HuH-7 (cell line): ENCODE results near the gene RPL7A.
"Not testable (repeated sequence)": the region's sequence is repeated elsewhere in the genome, so short reads cannot be mapped to it uniquely, and the experiment has no call there.

Experiments
- DNase-seq: peaks from one replicate; pipeline ENCODE4 v3.0.0; 2011; ENCODE audit warnings: low spot score

Gene RPL7A

GRCh38 chr9:133347985-133348717 lies at the start of gene RPL7A, which contains the start of gene MED22:
Gene RPL7A (plus strand): TSS chr9:133348218. CDS start chr9:133348244, 26 bp downstream.
Gene MED22 (minus strand): TSS chr9:133348131. CDS start chr9:133346662, 1,469 bp downstream.
- peak; percentile 93 for DNase-seq

DNA sequence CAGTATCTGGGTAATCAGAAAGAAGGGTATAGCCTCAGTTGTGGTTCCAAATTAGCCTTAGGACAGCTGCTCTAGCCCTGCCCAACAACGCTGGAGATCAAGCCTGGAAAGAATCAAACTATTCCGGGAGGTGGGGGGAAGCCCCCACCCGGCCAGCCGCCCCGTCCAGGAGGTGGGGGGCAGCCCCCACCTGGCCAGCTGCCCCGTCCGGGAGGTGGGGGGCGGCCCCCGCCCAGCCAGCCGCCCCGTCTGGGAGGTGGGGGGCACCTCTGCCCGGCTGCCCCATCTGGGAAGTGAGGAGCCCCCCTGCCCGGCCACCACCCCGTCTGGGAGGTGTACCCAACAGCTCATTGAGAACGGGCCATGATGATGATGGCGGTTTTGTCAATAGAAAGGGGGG lies 48.0 kb upstream of the RPL7A start:
- DNase-seq, result not testable (repeated sequence)

DNA sequence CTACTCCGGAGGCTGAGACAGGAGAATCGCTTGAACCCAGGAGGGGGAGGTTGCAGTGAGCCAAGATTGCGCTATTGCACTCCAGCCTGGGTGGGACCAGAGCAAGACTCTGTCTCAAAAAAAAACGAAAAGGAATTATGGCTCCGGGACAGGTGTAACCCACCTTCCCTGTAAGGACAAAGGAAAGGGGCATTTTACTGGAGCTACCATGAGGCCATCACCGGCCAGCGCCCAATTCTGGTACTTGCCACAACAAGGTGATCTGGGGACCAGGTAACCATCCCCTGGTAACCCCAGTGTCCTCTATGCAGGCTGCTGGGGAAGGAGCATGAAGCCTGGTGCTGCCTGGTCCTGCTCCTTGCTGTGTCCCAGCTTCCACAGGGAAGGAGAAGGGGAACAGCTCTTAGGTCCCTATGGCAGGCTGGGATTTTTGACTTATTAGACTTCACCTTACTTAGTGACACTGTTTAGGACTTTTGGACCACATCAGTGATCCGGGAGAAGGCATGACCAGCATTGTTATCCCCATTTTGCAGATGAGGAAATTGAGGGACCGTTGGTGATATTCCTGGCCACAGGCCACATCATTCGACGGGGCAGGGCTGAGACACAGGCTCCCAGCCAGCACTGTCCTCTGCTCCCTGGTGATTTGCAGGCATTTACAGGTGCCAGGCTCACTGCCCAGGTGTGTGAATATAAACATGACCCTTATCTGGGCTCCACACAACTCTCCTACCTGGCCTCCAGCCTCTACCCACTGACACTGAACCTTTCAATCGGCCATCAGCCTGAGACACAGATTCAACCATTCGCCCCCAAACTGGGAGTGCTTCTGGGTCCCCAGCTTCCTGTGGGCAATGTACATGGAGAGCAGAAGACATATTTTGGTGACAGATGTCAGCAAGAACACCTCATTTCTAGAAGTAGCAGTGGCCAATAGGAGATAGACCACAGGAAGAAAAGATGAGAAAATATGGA lies 46.5 kb upstream of the RPL7A start:
- DNase-seq, result no peak

DNA sequence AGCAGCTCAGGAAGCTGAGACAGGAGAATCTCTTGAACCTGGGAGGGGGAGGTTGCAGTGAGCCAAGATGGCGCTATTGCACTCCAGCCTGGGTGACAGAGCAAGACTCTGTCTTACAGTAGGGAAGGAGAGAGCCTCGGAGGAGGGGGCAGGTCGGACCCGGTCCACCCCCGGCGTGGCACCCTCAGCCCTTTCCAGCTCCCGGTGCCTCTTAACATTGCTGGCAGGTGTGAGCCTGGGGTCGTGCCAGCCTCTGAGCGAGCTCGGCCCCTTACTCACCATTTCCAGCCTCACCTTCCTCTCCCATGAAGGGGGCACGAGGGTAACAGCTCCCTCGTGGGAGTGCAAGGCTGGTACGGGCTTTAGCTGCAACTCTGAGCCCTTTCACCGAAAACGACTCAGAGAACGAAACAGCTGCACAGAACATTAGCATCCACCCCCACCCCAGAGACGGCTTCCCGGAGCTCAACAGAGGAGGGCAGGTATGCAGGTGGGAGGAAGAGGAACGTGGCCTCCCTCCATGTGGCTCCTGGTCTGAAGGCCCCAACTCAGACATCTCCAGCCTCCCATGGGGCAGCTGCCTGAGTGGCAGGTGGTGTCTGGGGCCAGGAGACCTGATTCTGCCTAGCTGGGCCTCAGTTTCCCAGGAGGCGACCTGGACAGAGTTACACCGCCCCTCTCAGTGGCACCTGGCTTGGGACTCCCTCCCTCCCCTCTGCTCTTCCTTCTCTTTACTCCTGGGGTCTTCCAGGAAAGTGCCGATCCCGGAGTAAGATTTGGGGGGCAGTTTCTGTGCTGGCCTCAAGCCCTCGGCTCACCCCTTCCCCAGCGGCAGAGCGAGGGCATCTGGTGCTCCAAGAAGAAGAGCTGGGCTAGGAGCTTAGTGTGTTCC lies 44.5 kb upstream of the RPL7A start:
- DNase-seq, result no peak

DNA sequence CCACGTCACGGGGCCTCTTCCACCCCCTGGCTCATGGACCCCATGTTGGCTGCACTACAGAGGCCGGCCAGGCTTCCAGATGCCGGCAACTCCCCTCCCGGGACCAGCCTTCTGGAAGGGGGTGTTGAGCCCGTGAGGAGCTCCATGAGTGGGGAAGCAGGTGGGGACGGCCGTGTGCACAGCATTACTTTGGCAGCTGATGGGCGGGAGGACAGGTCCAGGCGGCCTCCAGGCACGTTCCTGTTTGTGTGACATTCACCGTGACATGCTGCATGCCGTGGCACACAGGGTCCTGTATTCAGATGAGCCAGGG lies 43.9 kb upstream of the RPL7A start:
- no peak for DNase-seq

DNA sequence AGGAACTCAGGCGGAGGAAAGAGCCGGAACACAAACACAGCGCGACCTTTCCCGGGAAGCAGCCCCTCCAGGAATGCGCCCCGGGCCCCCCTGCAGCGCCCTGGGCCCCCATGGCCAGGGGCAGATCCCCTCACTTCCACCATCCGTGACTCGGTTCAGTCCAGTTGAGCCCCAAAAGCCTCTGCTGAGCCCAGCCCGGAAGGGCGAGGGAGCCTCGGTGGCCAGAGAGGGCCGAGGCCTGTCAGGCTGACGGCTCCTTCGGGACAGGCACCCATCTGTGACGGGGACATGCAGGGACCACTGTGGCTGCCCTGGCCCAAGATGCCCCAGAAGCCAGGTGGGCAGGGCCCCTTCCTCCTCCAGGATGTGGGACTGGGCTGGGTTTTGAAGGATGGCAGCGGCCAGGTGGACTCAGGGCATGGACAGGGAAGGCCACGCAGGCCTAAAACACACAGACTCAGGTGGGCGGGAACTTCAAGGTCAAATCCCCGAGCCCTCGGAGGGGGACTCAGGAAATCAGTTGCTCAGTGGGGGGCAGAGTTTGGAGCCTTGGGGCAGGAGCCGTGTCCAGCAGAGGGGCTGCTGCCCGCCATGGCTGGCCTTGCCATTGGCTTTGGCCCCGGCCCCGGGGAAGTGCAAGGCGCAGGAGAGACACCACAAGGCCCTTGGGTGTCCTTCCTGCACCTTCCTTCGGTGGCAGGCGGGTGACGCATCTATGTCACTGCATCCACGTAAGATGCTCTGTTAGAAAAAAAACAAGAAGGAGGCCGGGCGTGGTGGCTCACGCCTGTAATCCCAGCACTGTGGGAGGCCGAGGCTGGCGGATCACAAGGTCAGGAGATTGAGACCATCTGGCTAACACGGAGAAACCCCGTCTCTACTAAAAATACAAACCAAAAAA lies 43.3 kb upstream of the RPL7A start:
- DNase-seq, result no peak

DNA sequence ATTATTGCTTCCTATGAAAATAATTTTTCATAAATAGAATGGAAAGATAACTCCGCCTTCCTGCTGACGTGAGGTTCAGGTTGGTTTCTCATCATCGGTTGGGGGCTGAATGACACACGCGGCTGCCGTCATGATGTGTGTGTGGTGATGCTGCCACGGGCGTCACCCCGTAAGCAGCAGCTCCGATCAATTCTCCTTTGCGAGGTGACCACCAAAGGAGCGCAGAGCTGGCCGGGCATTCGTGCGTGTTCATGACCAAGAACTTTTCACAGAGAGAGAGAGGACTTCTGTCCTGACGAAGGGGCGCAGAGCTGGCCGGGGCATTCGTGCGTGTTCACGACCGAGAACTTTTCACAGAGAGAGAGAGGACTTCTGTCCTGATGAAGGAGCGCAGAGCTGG lies 42.3 kb upstream of the RPL7A start:
- no peak for DNase-seq

DNA sequence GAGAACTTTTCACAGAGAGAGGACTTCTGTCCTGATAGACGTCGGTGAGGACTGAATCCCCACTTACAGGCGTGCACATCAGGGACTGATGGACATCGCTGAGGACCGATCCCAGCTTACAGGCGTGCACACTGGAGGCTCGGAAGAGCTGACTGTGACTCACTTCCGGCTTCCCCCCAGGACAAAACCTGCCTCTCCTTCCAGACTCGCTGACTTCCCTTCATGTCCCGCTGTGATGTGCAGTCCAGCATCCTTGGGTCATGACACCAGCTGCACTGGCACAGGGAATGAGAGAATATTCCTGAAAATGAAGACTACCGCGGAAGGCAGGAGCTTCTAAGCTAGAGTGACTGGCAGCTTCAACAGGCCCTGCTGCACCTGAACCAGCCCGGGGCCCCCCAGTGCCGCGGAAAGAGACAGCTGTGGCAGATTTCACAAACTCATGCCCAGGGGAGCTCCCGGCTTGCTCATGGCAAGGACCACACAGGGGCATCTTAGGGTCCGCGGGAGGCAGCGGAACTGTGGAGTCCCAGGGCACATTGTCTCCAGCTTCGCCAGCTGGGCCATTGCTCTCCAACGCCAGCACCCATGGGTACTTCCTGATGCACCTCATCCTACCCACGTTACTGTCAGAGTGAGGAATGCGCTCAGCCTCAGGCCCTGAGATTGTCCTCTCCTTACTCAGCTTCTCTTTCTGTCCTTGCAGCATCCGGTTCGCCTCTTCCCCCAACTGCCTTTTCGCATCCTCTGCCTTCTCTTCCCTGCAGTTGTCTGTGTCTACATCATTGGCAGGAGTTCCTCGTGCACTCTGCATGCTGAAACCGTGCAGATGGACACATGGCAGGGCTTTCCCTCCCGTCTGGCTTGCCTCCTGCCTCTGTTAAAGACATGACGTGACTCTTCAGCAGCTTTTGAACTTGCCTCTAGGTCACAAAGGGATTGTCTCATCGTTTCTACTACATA lies 41.5 kb upstream of the RPL7A start:
- no peak for DNase-seq

- no peak for DNase-seq
These were observed 40.7 kb upstream of the RPL7A start for GRCh38 chr9:133307301-133307700.

GRCh38 chr9:133309608-133310007 lies 38.4 kb upstream of the RPL7A start:
- DNase-seq, result no peak

DNA sequence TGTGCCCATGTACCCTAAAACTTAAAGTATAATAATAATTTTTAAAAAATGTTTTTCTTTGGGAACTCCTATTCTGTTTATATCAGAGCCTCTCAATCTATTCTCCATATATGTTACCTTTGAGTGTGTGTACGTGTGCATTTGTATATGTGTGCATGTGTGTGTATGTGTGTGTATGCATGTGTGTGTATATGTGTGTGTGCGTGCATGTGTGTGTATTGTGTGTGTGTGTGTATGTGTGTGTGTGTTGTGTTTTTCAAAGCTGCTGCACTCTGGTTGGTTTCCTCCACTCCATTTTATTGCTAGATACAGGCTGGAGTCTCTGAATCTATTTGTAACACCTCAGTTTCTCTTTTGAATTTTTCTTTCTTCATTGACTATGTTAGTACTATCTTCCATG lies 32.0 kb upstream of the RPL7A start:
- no peak for DNase-seq

DNA sequence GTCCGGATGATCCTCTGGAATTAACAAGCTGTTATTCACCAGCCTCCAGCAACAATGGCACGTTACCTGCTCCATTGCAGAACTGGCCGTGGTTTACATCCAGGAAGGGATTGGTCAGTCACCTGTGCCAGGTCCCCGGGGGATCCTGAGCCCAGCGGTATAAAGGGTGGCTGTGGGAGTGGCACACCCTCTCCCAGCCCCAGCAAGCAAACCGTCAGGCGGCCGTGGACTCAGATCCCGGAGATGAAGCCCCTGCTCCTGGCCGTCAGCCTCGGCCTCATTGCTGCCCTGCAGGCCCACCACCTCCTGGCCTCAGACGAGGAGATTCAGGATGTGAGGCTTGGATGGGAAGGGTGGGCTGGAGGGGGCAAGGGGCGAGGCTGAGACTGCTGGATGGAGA lies 30.5 kb upstream of the RPL7A start:
- not testable (repeated sequence) for DNase-seq

GRCh38 chr9:133320421-133320881 lies 27.6 kb upstream of the RPL7A start:
- DNase-seq, result no peak

DNA sequence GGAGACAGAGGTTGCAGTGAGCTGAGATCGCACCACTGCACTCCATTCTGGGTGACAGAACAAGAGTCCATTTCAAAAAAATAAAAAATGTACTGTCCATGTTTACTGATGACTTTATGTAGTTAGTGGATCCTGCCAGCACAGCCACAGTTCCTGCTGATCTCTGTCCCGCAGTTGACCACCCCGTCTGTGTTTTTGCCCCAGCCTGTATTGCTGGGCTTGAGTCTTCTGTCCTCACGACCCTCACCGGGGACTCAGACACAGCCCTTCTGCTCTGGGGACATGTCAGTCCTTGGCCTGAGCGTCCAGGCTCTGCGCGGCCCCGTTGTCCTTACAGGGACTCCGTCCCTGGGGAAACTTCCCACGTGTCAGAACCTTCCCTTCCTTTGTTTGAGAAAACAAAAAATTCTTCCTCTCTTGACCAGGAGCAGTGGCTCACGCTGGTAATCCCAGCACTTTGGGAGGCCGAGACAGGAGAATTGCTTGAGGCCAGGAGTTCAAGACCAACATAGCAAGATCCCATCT lies 26.5 kb upstream of the RPL7A start:
- DNase-seq, result no peak

DNA sequence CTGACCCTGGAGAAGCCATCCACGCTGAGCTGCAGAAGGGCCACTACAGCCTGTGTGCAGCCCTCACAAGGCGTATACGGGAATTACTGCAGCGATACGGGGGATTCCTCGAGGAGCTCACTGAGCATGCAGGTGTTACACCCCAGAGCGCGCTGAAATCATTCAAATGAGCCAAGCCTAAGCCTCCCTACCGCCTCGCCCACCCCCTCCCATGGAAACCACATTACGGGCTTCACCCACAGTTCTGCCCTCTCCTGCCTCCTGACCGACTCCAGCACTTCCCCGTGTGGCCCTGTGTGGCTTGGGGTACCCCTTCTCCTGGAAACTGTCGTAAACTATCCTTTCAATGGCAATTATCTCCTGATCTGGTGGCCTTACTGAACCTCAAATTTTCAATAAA lies 25.3 kb upstream of the RPL7A start:
- no peak for DNase-seq

GRCh38 chr9:133323211-133323610 lies 24.8 kb upstream of the RPL7A start:
- no peak for DNase-seq

GRCh38 chr9:133323991-133324703 lies 23.9 kb upstream of the RPL7A start:
- DNase-seq, result no peak

DNA sequence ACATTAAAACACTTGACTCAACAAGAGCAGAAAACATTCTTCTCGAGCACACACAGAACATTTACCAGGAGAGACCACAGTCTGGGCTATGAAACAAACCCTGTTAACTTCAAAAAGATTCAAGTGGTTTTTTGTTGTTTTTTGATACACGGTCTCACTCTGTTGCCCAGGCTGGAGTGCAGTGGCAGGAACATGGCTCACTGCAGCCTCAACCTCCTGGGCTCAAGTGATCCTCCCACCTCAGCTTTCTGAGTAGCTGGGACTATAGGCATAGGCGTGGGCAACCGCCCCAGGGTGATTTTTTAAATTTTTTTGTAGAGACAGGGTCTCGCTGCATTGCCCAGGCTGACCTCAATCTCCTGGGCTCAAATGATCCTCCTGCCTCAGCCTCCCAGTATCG lies 21.0 kb upstream of the RPL7A start:
- not testable (repeated sequence) for DNase-seq
